DND-41 (cell line): ENCODE measurements around the gene NRG2.

Source experiments
- ATAC-seq: fragments of 200-7000 bp; cut with Tn5 transposase; 3 replicates; pipeline ENCODE4 v1.9.1; 2021; ENCODE audit warnings: low read depth; ENCODE audit not compliant: insufficient read depth
- DNase-seq: peaks from one replicate; pipeline ENCODE4 v3.0.0-alpha.2; 2020
- H2AFZ ChIP-seq: 2 replicates; pipeline ENCODE4 v1.6.0; 2012; ENCODE audit warnings: low read depth, low read length
- H3K27ac ChIP-seq: 2 replicates; pipeline ENCODE4 v1.5.1; 2012; ENCODE audit warnings: low read length, inconsistent platforms
- H3K27me3 ChIP-seq: fragments of 200-600 bp; sonication (generic); 2 replicates; pipeline ENCODE4 v1.6.0; 2012; ENCODE audit warnings: low read length, mild to moderate bottlenecking, inconsistent platforms; ENCODE audit not compliant: insufficient read depth, poor library complexity
- H3K36me3 ChIP-seq: 2 replicates; pipeline ENCODE4 v1.5.1; 2012; ENCODE audit warnings: low read length, inconsistent platforms; ENCODE audit not compliant: insufficient read depth
- H3K4me1 ChIP-seq: 2 replicates; pipeline ENCODE4 v1.5.1; 2012; ENCODE audit warnings: mild to moderate bottlenecking, low read length; ENCODE audit not compliant: insufficient read depth
- H3K4me2 ChIP-seq: 2 replicates; pipeline ENCODE4 v1.6.0; 2012; ENCODE audit warnings: mild to moderate bottlenecking, moderate library complexity, low read length, inconsistent platforms; ENCODE audit not compliant: insufficient read depth
- H3K4me3 ChIP-seq, 2 experiments: fragments of 200-600 bp in 1 of 2; shearing (Covaris generic) in 1 of 2; 2 replicates each; pipeline ENCODE4 v1.5.1; 2012 to 2016; ENCODE audit warnings: inconsistent platforms in 2 of 2, low read length in 2 of 2, mild to moderate bottlenecking in 2 of 2, low read depth in 1 of 2, moderate library complexity in 1 of 2
- H3K79me2 ChIP-seq: 2 replicates; pipeline ENCODE4 v1.6.0; 2012; ENCODE audit warnings: low read length, inconsistent platforms; ENCODE audit not compliant: insufficient read depth
- H3K9ac ChIP-seq: 2 replicates; pipeline ENCODE4 v1.6.0; 2012; ENCODE audit warnings: low read depth, mild to moderate bottlenecking, inconsistent platforms, low read length, moderate library complexity
- H3K9me3 ChIP-seq: 2 replicates; pipeline ENCODE4 v1.5.1; 2012; ENCODE audit warnings: low read length, moderate library complexity, mild to moderate bottlenecking, inconsistent platforms; ENCODE audit not compliant: insufficient read depth, severe bottlenecking
- H4K20me1 ChIP-seq: 2 replicates; pipeline ENCODE4 v1.6.0; 2012; ENCODE audit warnings: low read length; ENCODE audit not compliant: insufficient read depth
- CTCF ChIP-seq: IDR thresholded peaks from 2 replicates; pipeline ENCODE4 v1.5.1; 2012; ENCODE audit warnings: borderline replicate concordance, low read length, moderate library complexity, mild to moderate bottlenecking; ENCODE audit not compliant: poor library complexity, severe bottlenecking; ENCODE audit errors: extremely low read depth
- EZH2 ChIP-seq: IDR thresholded peaks from 3 replicates; pipeline ENCODE4 v1.6.1; 2012; ENCODE audit warnings: borderline replicate concordance, low read depth, mild to moderate bottlenecking, moderate library complexity, low read length, inconsistent platforms; ENCODE audit not compliant: severe bottlenecking

Gene NRG2

GRCh38 chr5:140044041-140044440, 942 bp upstream of the NRG2 start:
- TF ChIP-seq CTCF = no peak
- TF ChIP-seq EZH2 = no peak
- Histone ChIP-seq H3K4me1 (no peaks in the 10 kb centered on the region), H3K79me2 (no peaks in the 10 kb centered on the region), H3K9ac (no peak overlapping the region), H3K27ac (no peak overlapping the region), H3K9me3 (no peaks in the 10 kb centered on the region), H3K27me3 (peaks cover 39% of the 10 kb centered on the region), H3K4me2 (no peak overlapping the region), H4K20me1 (no peaks in the 10 kb centered on the region), H3K4me3 (no peak overlapping the region), H2AFZ (no peak overlapping the region), H3K36me3 (no peaks in the 10 kb centered on the region)
- DNase-seq = no peak
- no peak for ATAC-seq

- Histone ChIP-seq H3K27ac (no peak overlapping the region), H3K9ac (no peak overlapping the region), H3K79me2 (no peaks in the 10 kb centered on the region), H3K36me3 (no peaks in the 10 kb centered on the region), H3K4me1 (no peaks in the 10 kb centered on the region), H2AFZ (no peak overlapping the region), H3K27me3 (peaks cover 45% of the 10 kb centered on the region), H4K20me1 (no peaks in the 10 kb centered on the region), H3K4me2 (no peak overlapping the region), H3K9me3 (no peaks in the 10 kb centered on the region), H3K4me3 (no peak overlapping the region)
- no peak for ATAC-seq
- no peak for DNase-seq
- TF ChIP-seq EZH2 (no peak), CTCF (no peak)
Observed at GRCh38 chr5:140043508-140043872, 391 bp upstream of the NRG2 start.

- no peak overlapping the region for H3K9ac ChIP-seq
- no peak for DNase-seq
- peaks cover 50% of the 10 kb centered on the region for H3K27me3 ChIP-seq
- H3K4me3 ChIP-seq = no peak overlapping the region
- no peaks in the 10 kb centered on the region for H3K4me1 ChIP-seq
- no peaks in the 10 kb centered on the region for H4K20me1 ChIP-seq
- no peaks in the 10 kb centered on the region for H3K36me3 ChIP-seq
- no peak overlapping the region for H2AFZ ChIP-seq
- no peak for ATAC-seq
- TF ChIP-seq EZH2 = no peak
- H3K4me2 ChIP-seq = no peak overlapping the region
- H3K27ac ChIP-seq = no peak overlapping the region
- no peaks in the 10 kb centered on the region for H3K9me3 ChIP-seq
- no peaks in the 10 kb centered on the region for H3K79me2 ChIP-seq
Observed at GRCh38 chr5:140042393-140042642, 781 bp downstream of the NRG2 start.

GRCh38 chr5:140041492-140042392, 1.4 kb downstream of the NRG2 start:
- DNase-seq = no peak
- Histone ChIP-seq H3K4me3 (no peak overlapping the region), H3K4me2 (no peak overlapping the region)

More at GRCh38 chr5:140041492-140042392, 1.4 kb downstream of the NRG2 start:
- no peak for ATAC-seq
- no peaks in the 10 kb centered on the region for H3K4me1 ChIP-seq
- no peak overlapping the region for H3K27ac ChIP-seq
- peaks cover 54% of the 10 kb centered on the region for H3K27me3 ChIP-seq
- H3K36me3 ChIP-seq = no peaks in the 10 kb centered on the region
- H3K79me2 ChIP-seq = no peaks in the 10 kb centered on the region
- no peak for TF ChIP-seq CTCF
- no peak for TF ChIP-seq EZH2
- H3K9me3 ChIP-seq = no peaks in the 10 kb centered on the region
- no peak overlapping the region for H3K9ac ChIP-seq
- no peak overlapping the region for H2AFZ ChIP-seq
- no peaks in the 10 kb centered on the region for H4K20me1 ChIP-seq
